GM20431 (cell line): Measurements from ENCODE around the gene GNAT1.
"Not testable (repeated sequence)": the region's sequence is repeated elsewhere in the genome, so short reads cannot be mapped to it uniquely, and the experiment has no call there.

Experiments
- in situ Hi-C: fragments of 300-500 bp; cut with MseI, MboI; formaldehyde crosslinking; loops from one replicate; pipeline ENCODE4 v1.15.0; 2020; ENCODE audit warnings: low sequenced_read_pairs; ENCODE audit not compliant: unreplicated experiment

GNAT1 gene

DNA sequence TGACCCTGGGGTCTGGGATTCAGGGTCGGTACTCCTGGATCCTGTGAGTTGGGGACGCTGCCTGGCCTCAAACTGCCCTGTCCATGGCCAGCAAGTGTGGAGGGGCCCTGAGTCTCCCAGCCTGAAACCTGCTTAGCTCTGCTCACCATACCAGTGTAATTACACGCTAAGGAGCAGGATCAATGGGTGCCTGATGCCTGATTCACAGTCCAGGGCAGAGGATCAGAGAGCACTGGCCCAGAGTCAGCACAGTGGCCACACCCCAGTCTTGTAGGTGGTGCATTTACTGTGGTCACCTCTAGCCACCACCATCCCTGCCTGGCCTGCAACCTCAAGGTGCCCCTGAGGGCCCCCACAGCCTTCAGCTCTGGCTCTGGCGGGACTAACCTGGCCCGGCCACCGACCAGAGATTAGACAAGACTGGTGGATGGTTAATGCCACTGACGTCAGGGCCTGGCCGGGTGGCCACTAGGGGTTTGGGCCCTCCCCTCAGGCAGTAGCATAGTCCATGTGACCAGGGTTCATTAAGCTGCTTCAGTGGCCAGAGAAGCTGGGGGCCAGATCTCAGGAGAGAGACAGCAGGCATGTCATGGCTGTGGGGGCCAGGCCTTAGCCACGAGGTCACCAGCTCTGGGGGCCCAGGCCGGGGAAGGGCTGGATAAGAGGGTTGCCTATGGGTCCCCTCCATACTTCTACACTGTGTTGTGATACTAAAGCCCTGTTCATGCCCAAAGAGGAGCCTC lies 10.3 kb downstream of the GNAT1 start:
- in situ Hi-C loops, result no loop called here

DNA sequence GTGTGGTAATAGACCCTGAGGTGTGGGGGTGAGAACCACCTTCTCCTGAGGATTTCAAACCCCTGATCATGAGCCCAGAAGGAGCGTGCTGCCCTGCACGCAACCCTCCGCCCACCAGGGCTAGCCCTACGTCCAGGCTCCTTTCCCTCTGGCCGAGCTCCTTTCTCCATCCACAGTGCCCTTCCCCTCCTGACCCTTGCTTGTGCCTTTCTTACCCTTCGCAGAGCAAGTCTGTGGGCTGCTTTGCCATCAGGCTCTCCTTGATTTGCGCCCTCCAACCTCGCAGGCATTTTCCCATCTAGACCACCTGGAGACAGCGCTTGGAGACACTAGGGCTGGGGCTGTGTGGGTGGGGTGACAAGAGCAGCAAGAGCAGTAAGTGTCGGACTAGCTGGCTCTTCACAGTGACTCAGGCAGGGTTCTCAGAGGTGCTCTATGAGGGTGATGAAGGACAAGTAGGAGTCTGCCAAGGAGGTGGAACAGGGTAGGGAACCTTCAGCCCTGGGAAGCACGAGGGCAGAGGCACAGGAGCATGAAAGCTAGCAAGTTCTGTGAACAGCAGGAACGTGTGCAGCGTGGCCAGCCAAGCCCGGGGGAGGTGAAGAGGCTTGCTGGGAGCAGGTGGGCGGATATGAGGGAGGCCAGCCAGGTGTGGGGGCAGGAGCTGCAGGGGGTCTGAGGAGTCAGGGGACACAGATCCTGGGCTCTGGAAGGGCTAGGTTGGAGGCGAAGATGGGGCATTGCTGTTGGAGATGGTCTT lies 11.1 kb downstream of the GNAT1 start:
- in situ Hi-C loops, result no loop called here

GRCh38 chr3:50203113-50203808 lies 11.9 kb downstream of the GNAT1 start:
- in situ Hi-C loops, result no loop called here

GRCh38 chr3:50203809-50204803 lies 12.7 kb downstream of the GNAT1 start:
- in situ Hi-C loops, result no loop called here

- in situ Hi-C loops, result no loop called here
Observed at GRCh38 chr3:50204804-50205412, 13.5 kb downstream of the GNAT1 start, which contains the start of gene SLC38A3. TSS of gene SLC38A3 (plus strand) at chr3:50205271. CDS start at chr3:50214200, 8,929 bp downstream.

DNA sequence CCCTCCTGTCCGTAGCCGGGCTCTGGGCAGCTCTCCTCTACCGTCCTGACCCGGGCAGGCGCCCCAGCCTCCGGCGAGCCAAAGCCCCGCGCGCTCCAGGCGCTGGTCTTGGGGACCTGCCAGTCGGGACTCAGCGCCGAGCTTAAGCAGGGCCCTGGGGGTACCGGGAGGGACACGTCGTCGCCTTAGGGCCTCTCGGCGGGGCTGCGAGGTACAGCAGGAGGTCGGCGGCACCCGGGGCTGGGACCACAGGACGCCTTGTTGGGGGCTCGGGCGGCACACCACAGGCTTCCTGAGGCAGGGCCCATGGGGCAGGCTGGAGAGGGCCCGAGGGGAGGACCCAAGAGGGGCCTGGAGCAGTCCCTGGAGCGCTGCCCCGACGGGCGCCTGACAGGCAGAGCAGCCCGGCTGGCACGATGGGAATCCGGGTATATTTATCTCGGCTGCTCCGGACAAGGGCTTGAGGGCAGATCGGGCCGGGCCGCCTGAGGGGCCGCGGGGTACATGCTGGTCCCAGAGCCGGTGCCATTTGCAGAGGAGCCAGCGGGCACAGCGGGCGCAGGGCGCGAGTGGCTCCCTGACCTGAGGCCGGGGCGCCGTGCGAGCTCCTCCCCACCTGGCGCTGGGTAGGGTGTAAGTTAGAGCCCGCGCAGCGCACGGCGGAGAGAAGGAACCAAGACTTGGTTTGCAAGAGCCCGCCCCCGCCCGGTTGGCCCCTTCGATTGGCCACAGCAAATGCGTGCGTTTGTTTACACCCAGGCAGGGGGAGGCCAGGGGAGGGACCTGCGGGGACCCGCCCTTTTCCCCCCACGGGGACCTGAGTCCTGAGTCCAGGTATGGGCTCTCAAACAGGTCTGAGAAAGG lies 14.2 kb downstream of the GNAT1 start:
- in situ Hi-C loops, result no loop called here

GRCh38 chr3:50207359-50208042 lies 16.1 kb downstream of the GNAT1 start:
- in situ Hi-C loops, result no loop called here

- in situ Hi-C loops, result no loop called here
Observed at GRCh38 chr3:50208677-50209344, 17.4 kb downstream of the GNAT1 start.

DNA sequence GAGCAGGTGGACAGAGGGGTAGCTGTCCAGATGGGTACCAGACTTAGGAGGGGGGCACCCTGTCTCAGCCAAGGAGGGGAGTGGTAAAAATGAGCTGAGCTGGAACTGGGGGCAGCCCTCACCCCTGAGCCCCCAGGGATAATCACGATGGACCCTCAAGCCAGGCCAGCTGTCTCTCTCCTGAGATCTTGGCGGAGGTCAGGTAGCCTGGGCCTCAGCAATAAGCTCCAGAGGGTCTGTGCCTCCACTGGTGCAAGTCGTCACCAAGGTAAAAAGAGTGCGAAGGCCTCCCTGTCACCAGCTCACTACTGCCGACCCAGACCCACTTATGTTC lies 18.7 kb downstream of the GNAT1 start:
- in situ Hi-C loops, result no loop called here

DNA sequence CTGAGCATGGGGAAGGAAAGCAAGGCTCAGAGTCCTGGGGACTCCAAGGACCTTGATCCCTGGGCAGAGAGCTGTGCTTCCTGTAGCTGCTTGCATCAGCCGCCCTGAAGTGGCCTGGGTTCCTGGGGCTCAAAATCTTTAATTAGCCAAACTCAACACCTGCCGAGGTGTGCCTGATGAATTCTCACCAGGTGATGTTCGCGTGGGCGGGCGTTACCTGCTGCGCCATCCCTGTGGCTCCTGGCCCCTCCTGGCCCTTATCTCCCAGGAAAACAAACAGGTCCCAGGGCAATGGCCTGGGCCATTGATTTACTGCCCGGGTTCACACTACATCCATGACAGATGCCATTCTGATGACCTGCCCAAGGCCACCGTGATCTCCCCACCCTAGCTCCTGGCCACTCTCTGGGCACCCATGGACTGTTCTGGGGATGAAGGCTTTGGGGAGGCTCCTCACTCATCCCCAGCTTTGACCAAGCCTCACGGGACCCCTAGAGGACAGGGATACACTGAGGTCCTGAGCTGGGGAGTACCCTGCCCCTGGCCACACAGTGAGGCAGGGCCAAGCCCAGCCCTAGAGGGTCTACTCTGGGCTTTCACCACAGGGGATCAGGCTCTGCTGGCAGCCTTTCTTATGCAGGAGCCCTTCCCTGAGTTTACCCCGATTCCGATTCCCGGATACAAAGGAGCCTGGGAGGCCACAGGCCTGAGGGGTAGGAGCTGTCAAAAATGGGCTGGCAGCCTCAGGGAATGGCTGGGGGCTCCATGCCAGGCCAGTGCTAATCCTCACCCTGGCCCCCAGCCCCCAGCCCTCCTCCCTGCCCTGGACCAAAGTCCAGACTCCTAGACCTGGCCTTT lies 19.3 kb downstream of the GNAT1 start:
- in situ Hi-C loops, result no loop called here

- in situ Hi-C loops, result not testable (repeated sequence)
Observed at GRCh38 chr3:50211368-50211717, 19.9 kb downstream of the GNAT1 start.

DNA sequence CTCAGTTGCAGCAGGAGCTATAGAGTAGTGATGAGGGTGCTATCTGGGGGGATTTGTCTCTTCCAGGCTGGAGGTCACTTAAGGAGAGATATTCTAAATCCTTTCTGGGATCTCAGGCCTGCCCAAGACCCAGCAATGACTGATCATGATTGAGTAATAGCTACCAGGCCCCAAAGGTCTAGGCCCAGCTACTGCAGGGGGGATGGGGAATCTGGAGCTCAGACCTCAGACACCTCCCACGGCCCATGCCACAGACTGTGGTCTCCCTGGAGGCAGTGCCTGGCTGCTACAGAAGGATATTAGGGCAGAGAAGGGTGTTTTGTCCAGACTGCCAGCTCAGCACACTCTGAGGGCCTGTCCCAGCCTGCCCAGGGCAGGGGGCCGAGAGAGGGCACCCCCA lies 20.5 kb downstream of the GNAT1 start:
- in situ Hi-C loops, result no loop called here

GRCh38 chr3:50212502-50212901 lies 21.1 kb downstream of the GNAT1 start:
- in situ Hi-C loops, result no loop called here

GRCh38 chr3:50212971-50213370 lies 21.6 kb downstream of the GNAT1 start:
- in situ Hi-C loops, result no loop called here

GRCh38 chr3:50213373-50213772 lies 22.0 kb downstream of the GNAT1 start:
- in situ Hi-C loops, result no loop called here

DNA sequence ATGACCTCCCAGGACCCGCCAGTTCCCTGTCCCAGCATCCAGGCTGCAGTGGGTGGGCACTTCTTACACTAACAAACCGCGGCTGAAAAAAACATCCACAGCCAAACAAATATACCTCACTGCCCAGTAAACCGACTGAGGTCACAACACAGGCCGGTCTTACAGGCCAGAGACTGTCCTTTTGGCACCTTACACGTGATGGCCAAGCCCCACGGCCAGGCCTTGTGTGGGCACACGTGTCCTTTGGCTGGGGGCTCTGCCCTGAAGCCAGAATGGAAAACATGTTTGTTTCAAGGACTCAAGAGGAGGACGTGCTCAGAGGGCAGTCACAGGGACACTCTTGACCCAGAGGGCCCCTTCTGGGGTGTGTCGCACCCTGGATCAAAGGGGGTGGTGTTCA lies 23.4 kb downstream of the GNAT1 start:
- in situ Hi-C loops, result no loop called here

DNA sequence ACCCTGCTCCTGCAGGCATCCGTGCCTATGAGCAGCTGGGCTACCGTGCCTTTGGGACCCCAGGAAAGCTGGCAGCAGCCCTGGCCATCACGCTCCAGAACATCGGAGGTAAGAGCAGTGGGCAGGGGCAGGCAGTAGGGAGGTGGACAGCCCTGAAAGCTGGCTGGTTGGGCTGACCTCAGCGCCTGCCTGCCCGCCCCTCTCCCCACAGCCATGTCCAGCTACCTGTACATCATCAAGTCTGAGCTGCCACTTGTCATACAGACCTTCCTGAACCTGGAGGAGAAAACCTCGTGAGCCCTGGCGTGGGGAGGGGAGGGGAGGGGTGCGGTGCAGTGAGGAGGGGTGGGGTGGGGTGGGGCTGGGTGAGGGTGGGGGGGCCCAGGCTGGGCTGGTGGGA lies 24.1 kb downstream of the GNAT1 start:
- in situ Hi-C loops, result no loop called here
